Mucosa of gallbladder (tissue), 1 donor: ENCODE measurements around the gene NOP56. TPM values are rescaled to one million over a fixed set of nuclear protein-coding genes. Genes with fewer than 3 reads are reported as not detected.
A peak's percentile ranks its signal among the peaks of the same experiment; 100 is the strongest.

Experiments
- DNase-seq: peaks from one replicate; pipeline ENCODE4 v3.0.0-alpha.2; 2020; ENCODE audit warnings: low spot score
- total RNA-seq: library from RNA; stranded (reverse); gene quantifications from one replicate; pipeline ENCODE4 v1.2.1, GENCODE V29; 2021
- donor health status: DM: no; HTN: no; CAD: no.

Gene NOP56, protein sequence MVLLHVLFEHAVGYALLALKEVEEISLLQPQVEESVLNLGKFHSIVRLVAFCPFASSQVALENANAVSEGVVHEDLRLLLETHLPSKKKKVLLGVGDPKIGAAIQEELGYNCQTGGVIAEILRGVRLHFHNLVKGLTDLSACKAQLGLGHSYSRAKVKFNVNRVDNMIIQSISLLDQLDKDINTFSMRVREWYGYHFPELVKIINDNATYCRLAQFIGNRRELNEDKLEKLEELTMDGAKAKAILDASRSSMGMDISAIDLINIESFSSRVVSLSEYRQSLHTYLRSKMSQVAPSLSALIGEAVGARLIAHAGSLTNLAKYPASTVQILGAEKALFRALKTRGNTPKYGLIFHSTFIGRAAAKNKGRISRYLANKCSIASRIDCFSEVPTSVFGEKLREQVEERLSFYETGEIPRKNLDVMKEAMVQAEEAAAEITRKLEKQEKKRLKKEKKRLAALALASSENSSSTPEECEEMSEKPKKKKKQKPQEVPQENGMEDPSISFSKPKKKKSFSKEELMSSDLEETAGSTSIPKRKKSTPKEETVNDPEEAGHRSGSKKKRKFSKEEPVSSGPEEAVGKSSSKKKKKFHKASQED
- total RNA-seq, result 82.9 TPM

DNA sequence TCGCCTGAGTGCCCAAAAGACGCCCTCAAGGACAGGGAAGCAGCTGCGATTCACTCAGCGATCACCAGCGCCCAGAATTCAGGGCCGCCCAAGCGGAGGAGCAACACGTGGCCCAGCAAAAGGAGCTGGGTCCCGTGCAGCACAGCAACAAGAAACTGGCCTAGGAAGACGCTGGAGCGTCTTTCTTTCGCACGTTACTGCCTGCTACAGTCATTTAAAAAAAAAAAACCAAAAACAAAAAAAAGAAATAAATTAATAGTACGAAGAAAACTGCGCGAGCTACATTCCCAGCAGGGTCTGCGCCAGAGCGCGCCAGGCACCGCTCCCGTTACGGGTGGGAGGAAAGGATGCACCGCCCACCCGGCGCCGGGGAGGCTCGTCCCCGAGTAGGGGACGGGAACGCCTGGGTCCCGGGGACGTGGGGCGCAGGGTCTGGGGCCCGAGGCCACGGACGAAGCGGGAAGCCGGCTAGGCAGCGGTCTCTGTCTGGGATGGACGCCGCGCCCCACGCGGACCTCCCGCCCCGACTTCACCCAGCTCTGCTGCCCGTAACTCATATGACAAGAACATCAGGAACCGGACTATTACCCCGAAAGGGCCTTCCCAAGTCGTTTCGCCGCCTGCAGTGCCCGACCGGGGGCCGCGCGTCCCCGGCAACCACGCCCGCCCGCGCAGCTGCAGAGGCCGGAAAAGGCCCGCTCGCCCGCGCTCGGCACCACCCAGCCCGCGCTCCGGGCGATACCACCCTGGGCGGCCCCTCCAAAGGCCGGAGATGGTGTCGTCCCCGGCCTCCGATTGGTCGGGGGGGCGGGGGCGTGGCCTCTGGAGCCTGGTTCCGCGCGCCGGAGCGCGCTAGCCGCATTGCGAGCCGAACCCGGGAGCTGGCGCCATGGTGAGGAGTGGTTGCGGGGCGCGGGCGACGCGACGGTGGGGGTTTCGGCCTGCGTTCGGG, at the start of gene NOP56:
Gene NOP56 (plus strand): TSS at position 861 of the 952 bp plus-strand sequence. CDS start 29 bp downstream, at position 890.
- DNase-seq, result peak; percentile 94

DNA sequence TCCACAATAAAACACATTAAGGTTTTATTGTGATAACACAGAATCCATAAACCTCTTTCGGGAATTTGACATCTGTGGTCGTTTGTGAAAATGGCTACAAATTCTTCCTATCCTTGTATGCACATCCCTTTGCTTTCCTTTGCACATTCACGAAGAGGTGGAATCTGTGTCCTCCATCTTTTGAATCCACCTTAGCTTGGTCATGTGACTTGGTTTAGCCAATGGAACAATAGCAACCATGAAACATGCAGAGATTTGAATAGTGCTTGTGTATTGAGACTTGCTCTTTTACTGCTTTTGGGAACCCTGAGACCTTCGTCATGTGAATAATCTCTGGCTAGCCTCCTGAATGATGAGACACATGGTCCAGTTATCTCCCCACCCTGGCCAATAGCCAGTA, 49.7 kb upstream of the NOP56 start:
- DNase-seq, result no peak

DNA sequence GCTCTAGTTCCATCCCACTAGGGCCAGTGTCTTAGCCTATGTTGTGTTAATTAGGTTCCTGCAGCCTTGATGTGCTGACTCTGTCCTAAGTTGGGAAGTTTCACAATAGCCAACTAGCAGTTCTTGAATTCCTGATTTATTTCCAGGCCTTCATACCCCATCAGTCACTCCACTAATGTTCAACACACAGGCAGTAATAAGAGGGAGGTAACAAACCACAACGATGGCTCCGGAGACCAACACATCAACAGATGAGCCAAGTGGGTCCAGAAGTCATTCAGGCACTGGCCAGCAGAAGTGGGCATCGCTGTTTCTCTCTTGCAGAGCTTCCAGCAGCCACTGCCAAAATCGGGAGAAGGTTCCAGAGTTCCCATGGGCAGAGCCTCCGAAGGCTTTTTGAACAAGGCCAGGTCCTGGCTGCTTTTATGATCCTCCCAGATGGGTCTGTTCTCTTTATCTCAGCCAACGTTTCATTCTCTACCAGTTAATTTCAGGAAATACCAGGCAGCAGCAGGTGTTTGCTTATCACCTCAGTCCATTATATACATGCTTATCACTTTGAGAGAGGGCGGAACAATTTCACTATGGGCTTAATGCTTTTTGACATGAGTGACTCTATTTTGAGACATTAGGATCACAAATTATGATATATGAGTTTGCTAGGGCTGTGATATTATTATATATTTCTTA, 48.5 kb upstream of the NOP56 start:
- DNase-seq, result no peak

DNA sequence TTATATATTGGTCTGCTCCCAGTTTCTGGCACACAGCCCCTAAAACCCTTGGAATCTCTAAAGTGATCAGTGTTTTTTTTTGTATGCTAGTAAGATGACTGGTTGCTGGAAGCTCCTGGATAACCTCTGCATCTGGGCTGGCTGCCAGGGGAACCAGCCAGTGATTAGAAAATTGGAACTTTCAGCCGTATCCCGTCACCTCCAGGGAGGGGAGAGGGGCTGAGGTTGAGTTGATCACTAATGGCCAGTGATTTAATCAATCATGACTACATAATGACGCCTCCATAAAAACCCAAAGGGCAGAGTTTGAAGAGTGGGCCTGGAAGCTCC, 48.0 kb upstream of the NOP56 start:
- no peak for DNase-seq

DNA sequence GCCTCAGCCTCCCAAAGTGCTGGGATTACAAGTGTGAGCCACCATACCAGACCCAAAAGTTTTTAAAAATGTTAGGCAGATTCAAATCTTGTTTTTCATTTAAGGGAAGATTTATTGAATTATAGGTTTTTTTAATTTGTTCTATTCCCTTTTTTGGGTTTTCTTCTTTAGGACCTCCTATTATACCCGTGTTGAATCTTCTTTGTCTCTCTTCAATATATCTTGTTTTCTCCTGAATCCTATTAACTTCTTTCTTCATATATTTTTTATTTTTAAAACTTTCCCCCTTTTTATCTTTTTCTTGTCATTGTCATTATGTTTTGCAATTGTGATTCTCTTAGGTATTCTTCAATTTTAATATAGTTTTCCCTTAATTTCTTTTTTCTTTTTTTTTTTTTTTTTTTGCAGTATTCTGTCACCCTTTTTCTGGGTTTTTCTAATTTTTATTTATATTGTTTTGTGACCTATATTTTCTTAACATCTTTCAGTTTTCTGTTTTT, 45.9 kb upstream of the NOP56 start:
- no peak for DNase-seq

DNA sequence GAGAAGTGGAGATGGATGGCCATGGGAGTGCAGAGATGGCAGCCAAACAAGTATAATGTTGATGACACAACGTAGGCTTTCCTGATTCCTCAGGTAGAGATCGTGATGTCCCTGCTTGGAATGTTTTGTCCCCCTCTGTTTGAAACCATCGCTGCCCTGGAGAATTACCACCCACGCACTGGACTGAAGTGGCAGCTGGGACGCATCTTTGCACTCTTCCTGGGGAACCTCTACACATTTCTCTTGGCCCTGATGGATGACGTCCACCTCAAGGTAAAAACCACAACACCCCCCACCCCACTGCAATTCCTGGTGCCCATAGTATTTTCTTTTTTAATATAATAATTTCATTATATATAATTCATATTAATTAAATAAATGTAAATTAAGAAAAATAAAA, 42.1 kb upstream of the NOP56 start:
- no peak for DNase-seq

DNA sequence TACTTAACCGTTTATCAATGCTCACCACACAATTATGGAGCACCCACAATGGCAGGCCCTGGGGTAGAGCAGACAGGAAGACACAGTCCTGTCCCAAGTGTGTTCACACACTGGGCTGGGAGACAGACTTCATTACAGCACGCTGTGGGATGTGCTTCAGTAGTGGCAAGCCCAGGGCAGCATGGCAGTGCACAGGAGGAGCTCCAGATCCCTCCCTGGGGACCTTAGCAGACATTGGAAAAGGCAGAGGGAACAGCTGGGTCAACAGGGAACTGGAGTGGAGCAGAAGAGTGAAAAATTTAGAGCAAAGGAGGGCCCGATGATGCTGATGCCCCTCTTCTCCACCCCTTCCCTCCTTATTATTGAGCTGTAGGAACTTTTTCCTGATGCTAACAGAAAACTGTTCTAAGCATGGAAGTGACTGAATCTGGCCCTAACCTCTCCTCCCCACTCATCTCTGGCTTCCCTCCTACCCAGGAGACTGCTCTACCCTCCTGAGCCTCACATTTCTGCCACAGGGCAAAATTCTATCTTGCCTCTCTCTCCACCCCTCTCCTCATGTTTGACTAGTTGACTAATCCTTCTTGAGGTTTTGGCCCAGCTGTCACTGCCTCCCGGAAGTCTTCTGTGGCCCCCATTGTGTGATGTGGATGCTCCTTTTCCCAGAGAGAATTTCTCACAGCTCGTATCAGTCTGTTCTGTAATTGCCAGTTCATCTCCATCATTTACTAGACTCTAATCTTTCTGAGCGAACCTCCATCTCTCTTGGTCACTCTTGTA, 41.3 kb upstream of the NOP56 start:
- DNase-seq, result no peak

DNA sequence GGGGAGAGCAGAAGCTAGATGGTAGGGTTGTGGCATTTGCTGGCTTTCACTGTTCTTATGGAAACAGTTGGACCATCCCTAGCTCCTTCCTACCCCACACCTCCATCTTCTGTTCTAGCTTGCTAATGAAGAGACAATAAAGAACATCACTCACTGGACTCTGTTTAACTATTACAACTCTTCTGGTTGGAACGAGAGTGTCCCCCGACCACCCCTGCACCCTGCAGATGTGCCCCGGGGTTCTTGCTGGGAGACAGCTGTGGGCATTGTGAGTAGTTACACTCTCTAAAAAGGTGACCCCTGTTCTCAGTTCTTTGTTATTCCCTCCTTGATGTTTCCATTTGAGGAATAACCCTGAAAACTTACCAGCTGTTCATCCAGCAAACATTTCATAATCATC, 40.4 kb upstream of the NOP56 start:
- no peak for DNase-seq

DNA sequence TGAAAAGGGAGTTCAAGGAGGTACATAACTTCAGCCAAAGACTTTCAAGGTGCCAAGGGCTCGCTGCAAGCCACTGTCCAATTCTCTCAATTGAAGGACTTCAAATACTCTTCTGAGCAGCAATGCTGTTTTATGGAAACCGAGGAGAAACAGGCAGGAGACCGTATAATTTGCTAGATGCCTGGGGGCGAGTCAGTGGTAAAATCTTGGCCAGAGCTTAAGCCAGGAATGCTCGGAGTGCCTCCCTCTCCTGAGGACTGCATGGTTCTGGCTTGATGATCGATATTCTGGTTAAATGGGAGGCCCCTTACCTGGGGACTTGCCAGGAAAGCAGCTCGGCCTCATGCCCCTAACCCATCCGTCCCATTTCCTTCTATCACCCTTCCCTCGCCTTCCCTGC, 35.8 kb upstream of the NOP56 start:
- DNase-seq, result no peak

DNA sequence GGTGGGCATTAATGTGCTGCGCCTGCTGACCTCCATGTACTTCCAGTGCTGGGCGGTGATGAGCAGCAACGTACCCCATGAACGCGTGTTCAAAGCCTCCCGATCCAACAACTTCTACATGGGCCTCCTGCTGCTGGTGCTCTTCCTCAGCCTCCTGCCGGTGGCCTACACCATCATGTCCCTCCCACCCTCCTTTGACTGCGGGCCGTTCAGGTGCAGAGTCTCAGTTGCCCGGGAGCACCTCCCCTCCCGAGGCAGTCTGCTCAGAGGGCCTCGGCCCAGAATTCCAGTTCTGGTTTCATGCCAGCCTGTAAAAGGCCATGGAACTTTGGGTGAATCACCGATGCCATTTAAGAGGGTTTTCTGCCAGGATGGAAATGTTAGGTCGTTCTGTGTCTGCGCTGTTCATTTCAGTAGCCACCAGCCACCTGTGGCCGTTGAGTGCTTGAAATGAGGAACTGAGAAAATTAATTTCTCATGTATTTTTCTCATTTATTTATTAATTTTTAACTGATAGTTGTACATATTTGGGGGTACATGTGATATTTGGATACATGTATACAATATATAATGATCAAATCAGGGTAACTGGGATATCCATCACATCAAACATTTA, 35.2 kb upstream of the NOP56 start:
- DNase-seq, result no peak

DNA sequence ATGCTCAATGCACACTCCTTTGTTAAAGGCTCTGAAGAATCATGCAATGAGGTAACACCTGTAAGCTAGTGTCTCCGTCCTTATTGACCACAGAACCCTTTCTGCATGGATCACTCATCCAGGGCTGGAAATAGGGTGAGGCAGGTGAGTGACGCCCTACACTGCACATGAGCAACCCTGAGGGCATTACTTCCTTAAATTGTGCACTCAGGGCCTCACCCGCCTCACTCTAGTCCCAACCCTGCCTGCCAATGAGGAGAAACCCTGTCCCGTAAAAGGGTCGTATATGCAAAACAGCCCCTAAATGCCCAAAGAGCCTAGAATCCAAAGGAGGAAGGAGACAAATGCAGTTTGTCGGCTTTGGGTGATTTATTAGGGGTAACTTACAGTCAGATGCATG, 33.6 kb upstream of the NOP56 start:
- DNase-seq, result no peak

DNA sequence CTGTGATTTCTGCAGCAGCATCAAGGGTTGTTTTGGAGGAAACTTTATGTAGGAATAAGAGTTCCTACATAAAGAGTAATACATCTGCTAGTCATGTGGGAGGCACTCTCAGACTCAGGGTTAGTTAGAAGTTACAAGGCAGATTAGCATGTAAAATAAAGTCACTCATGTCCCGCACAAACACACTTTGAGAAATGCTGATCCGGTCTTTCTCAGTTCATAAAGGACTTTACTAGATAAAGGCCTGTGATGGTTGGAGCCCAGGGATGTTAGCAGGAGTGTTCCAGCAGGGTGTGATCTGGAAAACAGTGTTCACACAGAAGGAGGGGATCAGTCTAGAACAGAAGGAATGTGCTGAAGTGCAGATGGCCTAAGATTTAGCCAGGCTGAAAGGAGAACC, 33.1 kb upstream of the NOP56 start:
- DNase-seq, result no peak

DNA sequence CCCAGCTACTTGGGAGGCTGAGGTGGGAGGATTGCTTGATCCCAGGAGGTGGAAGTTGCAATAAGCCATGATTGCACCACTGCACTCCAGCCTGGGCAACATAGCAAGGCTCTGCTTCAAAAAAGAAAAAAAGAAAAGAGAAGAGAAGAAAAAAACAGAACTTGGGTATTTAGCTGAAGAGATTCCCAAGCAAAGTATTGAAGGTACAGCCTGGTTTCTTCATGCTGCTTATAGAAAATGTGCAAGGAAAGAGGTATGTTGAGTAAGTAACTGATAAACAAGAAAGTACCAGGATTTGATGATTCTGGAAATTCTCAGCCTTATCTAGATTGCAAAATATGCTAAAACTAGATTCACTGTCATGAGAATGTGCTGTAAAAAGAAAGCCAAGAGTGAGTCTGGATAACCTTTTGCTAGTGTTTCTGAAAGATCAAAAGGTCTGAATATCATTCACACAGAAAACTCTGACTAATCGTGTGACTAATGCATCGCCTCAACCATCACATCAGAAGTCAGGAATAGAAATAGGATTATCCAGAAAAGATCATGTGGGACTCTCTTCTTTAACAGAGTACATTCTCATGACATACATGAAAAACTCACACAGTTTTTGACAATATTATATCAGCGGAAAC, 32.4 kb upstream of the NOP56 start:
- DNase-seq, result no peak

DNA sequence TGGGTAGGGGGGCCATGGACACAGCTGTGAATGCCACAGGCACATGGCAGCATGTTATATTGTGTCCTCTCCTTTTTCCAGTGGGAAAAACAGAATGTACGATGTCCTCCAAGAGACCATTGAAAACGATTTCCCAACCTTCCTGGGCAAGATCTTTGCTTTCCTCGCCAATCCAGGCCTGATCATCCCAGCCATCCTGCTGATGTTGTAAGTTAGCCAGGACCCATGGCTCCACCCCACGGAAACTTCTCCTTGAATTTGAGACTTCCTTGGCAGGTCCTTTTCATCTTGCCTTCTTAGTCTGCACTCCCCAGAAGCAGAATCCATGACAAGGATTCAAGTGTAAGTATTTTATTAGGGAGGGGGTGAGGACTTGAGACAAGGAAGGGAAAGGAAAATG, 28.2 kb upstream of the NOP56 start:
- DNase-seq, result peak; percentile 34

DNA sequence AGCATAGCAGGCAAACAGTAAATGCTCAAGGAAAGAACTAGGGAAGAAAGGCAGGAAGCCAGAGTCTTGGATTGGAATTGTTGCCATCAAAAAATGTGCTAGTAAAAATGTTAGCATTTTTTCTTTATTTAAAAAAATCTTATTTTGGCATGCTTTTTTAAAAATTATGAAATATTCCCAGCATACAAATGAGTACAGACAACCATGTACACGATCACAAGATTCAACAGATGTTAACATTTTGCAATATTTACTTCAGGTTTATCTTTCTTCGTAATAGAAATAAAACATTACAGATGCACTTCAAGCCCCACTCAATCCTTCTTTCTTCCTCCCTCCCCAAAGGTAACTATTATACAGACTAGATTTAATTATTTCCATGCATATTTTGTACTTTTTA, 27.4 kb upstream of the NOP56 start:
- DNase-seq, result no peak

DNA sequence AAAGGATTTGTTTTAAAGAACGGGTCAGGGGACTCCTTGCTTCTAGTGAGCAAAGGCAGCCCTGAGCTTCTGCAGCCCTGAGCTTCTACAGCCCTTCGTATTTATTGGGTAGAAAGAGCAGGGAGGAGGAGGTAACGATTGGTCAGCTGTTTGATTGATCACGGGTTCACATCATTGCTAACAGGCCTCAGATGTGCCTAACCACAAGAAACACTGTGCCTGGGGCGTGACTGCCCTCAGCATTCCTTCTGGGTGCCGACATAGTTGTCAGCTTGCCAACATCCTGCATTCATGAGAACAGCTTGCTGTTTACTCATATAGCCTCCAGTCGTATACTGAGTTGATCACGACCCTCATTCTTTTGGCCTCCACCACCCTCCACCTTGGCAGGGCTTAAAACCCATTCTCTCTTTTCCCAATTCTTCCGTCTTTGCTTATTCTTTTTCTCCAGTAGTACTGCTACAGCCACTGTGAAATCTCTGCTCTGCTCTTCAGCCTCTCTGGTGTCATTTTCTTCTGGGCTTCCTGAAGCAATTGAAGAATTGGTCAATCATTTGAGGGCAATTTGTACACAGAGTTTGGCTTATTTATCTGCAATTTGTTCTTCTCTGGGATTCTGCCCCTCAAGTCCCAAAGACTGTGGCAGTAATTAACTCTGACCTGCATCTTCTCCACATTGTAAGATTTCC, 25.4 kb upstream of the NOP56 start:
- DNase-seq, result no peak

DNA sequence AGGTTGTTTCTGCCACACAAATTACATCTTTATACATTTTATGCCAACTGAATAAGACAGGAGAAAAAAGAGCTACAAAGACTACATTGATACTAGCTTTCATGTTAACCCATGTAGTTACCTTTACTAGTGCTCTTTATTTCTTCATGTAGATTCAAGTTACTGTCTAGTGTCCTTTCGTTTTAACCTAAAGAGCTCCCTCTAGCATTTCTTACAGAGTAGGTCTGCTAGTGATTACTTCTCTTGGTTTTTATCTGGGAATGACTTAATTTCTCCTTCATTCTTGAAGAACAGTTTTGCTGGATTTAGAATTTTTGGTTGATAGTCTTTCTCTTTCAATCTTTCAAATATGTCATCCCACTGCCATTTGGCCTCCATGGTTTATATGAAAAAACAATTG, 21.2 kb upstream of the NOP56 start:
- no peak for DNase-seq

DNA sequence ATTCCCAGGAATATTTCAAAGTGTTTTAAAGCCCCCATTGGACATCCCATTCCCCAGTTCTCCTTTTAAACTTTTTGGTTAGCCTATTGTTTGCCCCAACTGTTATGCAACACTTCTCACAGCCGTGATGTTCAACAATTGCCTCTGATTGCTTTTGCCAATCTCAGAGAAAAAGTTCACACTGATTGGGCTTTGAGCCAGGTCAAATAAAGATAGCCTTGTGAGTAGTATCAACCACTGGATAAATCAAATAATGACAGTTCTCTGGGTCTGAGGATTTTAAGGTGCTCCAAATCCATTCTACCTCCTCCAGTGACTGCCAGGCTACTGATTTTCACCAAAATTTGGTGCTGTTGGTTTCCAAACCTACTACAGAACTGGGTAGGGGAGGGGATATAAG, 19.1 kb upstream of the NOP56 start:
- no peak for DNase-seq

DNA sequence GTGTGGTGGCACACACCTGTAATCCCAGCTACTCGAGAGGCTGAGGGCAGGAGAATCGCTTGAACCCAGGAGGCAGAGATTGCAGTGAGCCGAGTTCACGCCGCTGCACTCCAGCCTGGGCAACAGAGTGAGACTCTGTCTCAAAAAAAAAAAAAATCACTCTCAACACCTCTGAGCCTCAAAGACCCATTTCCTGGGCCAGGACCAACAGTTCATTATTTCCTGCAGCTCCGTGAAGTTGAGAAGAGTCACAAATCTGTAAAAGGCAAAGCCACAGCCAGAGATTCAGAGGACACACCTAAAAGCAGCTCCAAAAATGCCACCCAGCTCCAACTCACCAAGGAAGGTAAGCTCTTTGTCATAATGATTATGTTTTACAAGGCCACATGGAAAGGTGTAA, 15.2 kb upstream of the NOP56 start:
- no peak for DNase-seq

DNA sequence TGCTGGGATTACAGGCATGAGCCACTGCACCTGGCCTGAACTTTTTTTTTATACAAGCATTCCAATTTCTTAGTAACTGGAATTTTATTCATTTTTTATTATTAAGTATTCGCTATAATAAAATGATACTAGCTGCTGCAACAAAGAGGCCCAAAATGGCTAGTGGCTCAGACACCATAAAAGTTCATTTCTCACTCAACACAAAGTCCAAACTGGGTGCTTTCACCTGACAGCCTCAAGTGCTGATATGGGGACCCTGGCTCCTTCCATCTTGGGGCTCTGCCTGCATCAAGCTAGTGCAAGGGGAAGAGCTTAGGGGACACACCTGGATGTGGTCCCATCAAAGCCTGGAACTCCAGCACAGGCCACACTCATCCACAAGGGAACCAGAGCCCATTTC, 12.2 kb upstream of the NOP56 start:
- no peak for DNase-seq
